CD4-positive, alpha-beta T cell treated with Interleukin-10 for 1 hour (primary cell): ENCODE results near the gene TP73.

Experiments used
- DNase-seq: peaks from one replicate; pipeline ENCODE4 v3.0.0-alpha.2; 2020

TP73 gene

GRCh38 chr1:3674100-3675094 is 22.1 kb downstream of the TP73 start:
- DNase-seq: no peak

DNA sequence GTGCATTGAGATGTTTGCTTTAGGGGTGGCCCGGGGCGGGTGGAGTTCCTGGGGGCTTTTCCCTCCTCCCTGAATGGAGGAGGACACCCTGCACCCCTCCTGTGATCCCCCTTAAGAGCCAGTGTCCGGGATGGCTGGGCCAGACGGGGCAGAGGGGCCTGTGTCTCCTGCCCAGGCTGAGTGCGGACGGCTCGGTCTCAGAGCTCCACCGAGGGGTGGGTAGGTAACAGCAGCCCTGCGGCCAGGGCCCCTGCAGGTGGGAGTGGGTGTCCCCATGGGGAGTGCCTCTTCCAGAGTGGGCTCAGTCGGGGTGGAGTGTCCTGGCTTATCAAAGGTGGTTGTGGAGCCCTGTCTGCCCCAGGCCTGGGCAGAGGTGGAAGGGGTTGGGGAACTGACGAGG is 23.1 kb downstream of the TP73 start:
- DNase-seq: no peak

DNA sequence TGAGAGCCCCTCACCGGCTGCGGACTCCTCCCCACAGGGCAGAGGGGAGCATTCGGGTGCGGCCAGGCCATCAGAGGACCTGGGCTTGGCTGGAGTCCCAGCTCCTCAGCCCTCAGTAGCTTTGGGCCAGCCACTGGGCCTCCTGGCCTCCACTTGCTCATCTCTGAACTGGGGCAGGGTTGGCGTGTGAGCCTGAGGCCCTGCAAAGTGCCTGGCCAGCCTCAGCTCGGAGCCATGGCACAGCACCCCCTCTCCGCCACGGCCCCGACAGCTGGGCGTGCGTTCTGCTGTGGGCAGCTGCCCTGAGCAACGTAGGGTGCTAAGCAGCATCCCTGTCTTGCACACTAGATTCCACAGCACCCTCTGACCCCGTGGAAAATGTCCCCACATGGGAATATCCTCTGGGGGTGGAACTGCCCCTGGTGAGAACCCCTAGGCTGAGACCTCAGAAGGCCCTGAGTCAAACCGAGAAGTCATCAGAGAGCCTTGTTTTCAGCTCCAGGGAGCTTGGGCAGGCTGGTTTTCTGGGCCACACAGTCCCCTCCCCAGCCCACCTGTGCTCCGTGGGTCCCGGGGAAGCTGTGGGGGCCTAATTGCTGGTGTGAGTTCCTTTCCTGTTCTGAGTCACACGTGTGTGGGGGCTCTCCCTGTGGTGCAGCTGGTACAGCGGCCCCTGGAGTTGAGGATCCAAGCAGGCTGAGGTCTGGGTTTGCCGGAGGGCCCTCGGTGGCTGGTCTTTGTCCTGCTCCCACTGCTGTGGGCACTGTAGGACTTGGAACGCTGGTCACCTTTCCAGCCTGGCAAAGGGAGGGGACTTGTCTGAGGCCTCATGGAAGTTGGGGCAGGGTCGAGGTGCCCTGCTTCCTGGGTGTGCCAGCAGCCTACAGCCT is 24.5 kb downstream of the TP73 start:
- DNase-seq: no peak

GRCh38 chr1:3677484-3677883 is 25.2 kb downstream of the TP73 start:
- DNase-seq: no peak

GRCh38 chr1:3678361-3679097 is 26.2 kb downstream of the TP73 start:
- no peak for DNase-seq

DNA sequence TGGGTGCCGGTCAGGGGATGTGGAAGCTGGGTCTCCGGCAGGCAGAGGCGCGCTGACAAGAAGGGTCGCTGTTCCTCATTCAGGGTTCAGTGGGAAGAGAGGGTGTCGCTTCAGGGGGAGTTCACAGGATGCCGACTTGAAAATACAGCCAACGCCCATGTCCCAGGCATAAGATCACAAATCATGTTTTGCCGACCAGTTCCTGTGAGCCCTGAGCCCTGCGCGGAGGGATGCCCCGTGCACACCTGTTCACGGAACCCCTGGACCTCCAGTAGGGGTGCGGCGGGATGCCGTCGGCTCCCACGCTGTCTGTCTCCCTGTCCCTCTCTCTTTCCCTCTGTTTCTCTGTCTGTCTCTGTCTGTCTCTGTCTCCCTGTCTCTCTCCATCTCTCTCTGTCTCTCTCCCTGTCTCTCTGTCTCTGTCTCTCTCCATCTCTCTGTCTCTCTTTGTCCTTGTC is 26.8 kb downstream of the TP73 start:
- DNase-seq: no peak

GRCh38 chr1:3679799-3680453 is 27.6 kb downstream of the TP73 start:
- DNase-seq: no peak

GRCh38 chr1:3680488-3681230 is 28.3 kb downstream of the TP73 start:
- DNase-seq: no peak

DNA sequence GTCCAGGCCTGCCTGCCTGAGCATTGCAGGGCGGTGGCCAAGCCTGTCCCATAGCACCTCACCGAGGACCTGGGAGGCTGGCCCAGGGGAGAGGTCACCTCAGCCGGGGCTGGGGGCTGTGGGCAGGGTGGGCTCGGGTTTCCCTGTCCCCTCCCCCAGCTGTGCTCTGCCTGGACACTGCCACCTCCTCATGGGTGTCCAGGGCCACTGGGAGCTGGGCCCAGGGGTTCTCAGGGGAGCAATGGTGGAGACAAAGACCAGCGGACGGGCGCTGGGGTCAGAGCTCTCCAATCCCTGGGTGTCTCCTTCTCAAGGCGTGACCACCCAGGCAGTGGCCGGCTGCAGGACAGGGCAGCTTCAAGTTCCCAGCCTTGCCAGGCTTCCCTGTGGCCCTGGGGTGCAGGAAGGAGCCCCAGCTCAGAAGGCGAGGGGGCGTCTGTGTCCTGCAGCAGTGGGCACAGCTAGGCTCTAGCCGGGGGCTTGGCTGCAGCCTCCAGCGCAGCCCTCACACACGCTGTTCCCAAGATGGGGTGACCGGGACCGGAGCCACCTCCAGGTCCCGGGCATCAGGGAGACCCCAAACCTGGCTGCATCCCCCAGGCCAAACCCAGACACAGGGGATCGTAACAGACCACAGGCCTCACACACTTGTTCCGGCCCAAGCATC is 29.0 kb downstream of the TP73 start:
- no peak for DNase-seq

DNA sequence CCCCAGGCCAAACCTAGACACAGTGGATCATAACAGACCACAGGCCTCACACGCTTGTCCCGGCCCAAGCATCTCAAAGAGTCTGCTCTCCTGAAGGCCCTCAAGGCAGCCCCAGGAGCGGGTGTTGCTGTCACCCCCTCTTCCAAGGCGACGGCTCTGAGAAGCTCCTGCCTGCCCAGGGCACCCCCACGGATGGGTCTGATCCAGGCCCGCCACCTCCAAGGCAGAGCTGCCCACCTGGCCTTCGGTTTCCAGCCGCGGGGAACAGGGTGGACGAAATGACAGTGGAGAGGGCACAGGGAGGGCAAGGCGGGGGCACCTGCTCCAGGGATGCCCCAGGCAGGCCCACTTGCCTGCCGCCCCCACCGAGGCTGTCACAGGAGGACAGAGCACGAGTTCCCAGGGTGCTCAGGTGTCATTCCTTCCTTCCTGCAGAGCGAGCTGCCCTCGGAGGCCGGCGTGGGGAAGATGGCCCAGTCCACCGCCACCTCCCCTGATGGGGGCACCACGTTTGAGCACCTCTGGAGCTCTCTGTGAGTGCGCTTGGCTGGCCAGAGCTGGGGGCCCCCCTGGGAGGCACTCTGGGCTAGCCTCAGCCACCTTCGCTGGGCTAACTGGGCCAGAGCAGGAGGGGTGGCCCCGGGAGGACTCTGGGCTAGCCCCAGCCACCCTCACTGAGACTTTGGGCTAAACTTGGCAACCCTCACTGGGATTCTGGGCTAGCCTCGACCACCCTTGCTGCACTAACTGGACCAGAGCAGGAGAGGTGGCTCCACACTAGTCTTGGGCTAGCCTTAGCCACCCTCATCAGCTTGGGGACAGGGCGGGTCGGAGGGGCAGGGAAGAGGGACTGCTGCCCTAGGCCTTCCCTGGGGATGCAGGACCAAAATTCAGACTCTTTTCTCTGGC is 29.8 kb downstream of the TP73 start:
- DNase-seq: no peak

- DNase-seq: no peak
Measured at GRCh38 chr1:3683197-3683596, 30.9 kb downstream of the TP73 start.

GRCh38 chr1:3683992-3684391 is 31.7 kb downstream of the TP73 start:
- DNase-seq: no peak

GRCh38 chr1:3685222-3685621 is 32.9 kb downstream of the TP73 start:
- DNase-seq: no peak

DNA sequence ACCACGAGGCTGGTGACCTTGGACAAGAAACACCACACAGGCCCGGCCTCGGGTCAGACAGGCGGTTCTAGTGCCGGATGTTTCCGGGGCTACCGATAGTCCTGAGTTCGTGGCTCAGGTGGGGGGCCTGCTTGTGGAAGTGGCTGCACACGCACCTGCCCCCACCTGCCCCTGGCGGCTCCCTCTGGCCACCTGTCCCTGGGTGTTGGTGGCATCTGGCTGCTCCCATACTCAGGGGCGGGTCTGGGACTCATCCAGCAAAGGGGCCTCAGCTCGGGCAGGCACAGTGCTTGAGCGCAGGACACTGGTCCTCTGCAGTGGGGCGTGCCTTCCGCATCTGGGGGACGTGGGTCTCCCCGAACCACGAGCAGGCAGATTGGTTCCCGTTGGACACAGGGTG is 33.6 kb downstream of the TP73 start:
- no peak for DNase-seq

- DNase-seq: no peak
Measured at GRCh38 chr1:3687504-3687903, 35.2 kb downstream of the TP73 start.

GRCh38 chr1:3688356-3689137 is 36.2 kb downstream of the TP73 start:
- DNase-seq: no peak

- no peak for DNase-seq
Measured at GRCh38 chr1:3689138-3689750, 36.9 kb downstream of the TP73 start.

- no peak for DNase-seq
Measured at GRCh38 chr1:3690282-3691065, 38.2 kb downstream of the TP73 start.
